Left ventricle myocardium inferior (tissue), 1 donor: ENCODE results near the gene TMEM63A. TPM values are rescaled to one million over a fixed set of nuclear protein-coding genes. Genes with fewer than 3 reads are reported as not detected.
"Not testable (repeated sequence)": the region's sequence is repeated elsewhere in the genome, so short reads cannot be mapped to it uniquely, and the experiment has no call there.

Experiments used
- DNase-seq: peaks from one replicate; pipeline ENCODE4 v3.0.0-alpha.2; 2020
- H3K27ac ChIP-seq: fragments of 200-600 bp; replicated peaks from 2 replicates; pipeline ENCODE4 v1.8.0; 2021
- H3K27me3 ChIP-seq: fragments of 200-600 bp; 2 replicates; pipeline ENCODE4 v1.8.0; 2021; ENCODE audit warnings: low read depth
- H3K36me3 ChIP-seq: fragments of 200-600 bp; 2 replicates; pipeline ENCODE4 v1.8.0; 2021
- H3K4me1 ChIP-seq: fragments of 200-600 bp; 2 replicates; pipeline ENCODE4 v1.8.0; 2021
- H3K4me3 ChIP-seq: fragments of 200-600 bp; 2 replicates; pipeline ENCODE4 v1.8.0; 2021; ENCODE audit warnings: mild to moderate bottlenecking, moderate library complexity
- H3K9me3 ChIP-seq: fragments of 200-600 bp; replicated peaks from 2 replicates; pipeline ENCODE4 v1.8.0; 2021
- CTCF ChIP-seq: fragments of 200-600 bp; IDR thresholded peaks from 2 replicates; pipeline ENCODE4 v1.8.0; 2021; ENCODE audit warnings: antibody characterized with exemption, mild to moderate bottlenecking, borderline replicate concordance
- intact Hi-C: fragments of 100-400 bp; cut with micrococcal nuclease; formaldehyde crosslinking; loops from one replicate; pipeline ENCODE4 v1.11.0; 2022
- long read RNA-seq: library from polyadenylated mRNA; unstranded; transcript quantifications from one replicate; pipeline ENCODE4 v2.0.0, GENCODE V29; 2021
- total RNA-seq: library from RNA; stranded (reverse); fragmentation: NEBNext Ultra II Directional; extraction: Animal tissue kit (Norgen Biotek cat#: 25700); gene quantifications from one replicate; pipeline ENCODE4 v1.2.1, GENCODE V29; 2021
- donor health status: DM: no; HTN: yes; CAD: no; lungs with severe emphysema.

Gene TMEM63A
- 30.4 TPM for total RNA-seq
- long read RNA-seq, full-length matches to known transcripts, result 4 of 28 reads
- long read RNA-seq, partial matches to known transcripts, result 15 of 28 reads
- long read RNA-seq, other reads (novel, unspliced or antisense), result 9 of 28 reads

- DNase-seq, result peak; percentile 96
- peak; percentile 66 for TF ChIP-seq CTCF
- Histone ChIP-seq H3K27me3 (no peaks in the 10 kb centered on the region), H3K27ac (peak within 1 kb of the TSS; percentile 94), H3K9me3 (no peaks in the 10 kb centered on the region), H3K4me3 (peak within 1 kb of the TSS; percentile 96), H3K36me3 (no peaks in the 10 kb centered on the region), H3K4me1 (peaks cover 66% of the 10 kb centered on the region)
- intact Hi-C loops, result no loop called here
Measured at GRCh38 chr1:225881959-225882693, at the start of gene TMEM63A. Gene TMEM63A, minus strand, starts transcription at chr1:225882380. Its CDS starts 4,800 bp downstream, at chr1:225877580.

DNA sequence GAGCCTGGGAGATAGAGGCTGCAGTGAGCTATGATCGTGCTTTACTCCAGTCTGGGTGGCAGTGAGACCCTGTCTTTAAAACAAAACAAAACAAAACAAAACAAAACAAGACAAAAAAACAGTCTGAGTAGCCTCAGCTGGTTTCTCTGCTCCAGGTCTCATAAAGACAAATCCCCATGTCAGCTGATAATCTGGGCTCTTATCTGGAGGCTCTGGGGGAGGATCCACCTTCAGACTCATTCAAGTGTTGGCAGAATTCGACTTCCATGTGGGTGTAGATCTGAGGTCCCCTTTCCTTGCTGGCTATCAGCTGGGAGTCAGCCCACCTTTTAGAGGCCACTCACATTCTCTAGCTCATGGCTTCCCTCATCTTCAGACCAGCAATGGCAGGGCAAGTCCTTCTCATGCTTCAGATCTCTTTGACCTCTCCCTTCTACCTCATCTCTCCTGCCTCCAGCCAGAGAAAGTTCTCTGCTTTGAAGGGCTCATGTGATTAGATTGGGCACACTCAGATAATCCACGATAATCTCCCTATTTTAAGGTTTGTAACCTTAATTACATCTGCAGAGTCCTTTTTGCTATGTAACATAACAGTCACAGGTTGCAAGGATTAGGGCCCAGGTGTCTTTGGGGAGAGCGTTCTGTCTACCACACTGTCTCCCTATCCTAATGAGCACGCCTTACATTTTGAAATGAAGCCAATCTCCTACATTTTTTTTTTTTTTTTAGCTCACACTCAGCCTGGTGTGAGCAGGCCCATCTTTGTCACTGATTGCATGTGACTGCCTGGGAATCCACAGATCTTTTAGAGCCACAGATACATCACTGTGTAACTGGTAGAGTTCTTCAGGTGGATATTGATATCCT lies 49.3 kb upstream of the TMEM63A start:
- H3K27ac ChIP-seq, result no peak overlapping the region
- H3K27me3 ChIP-seq, result no peaks in the 10 kb centered on the region
- intact Hi-C loops, result no loop called here
- H3K36me3 ChIP-seq, result no peaks in the 10 kb centered on the region
- TF ChIP-seq CTCF, result no peak
- DNase-seq, result no peak
- no peak overlapping the region for H3K4me3 ChIP-seq
- H3K4me1 ChIP-seq, result no peaks in the 10 kb centered on the region
- no peaks in the 10 kb centered on the region for H3K9me3 ChIP-seq

GRCh38 chr1:225930566-225930965 lies 48.4 kb upstream of the TMEM63A start:
- no peaks in the 10 kb centered on the region for H3K4me1 ChIP-seq
- H3K4me3 ChIP-seq, result no peak overlapping the region
- H3K27ac ChIP-seq, result no peak overlapping the region
- H3K36me3 ChIP-seq, result no peaks in the 10 kb centered on the region
- no peak for TF ChIP-seq CTCF
- intact Hi-C loops, result no loop called here
- no peaks in the 10 kb centered on the region for H3K27me3 ChIP-seq
- no peak for DNase-seq
- H3K9me3 ChIP-seq, result no peaks in the 10 kb centered on the region

GRCh38 chr1:225929462-225929861 lies 47.3 kb upstream of the TMEM63A start:
- H3K4me1 ChIP-seq, intact Hi-C loops, DNase-seq, H3K27ac ChIP-seq, H3K4me3 ChIP-seq, H3K9me3 ChIP-seq, H3K36me3 ChIP-seq, H3K27me3 ChIP-seq: not testable (repeated sequence)

- peaks cover 12% of the 10 kb centered on the region for H3K4me1 ChIP-seq
- no peaks in the 10 kb centered on the region for H3K27me3 ChIP-seq
- H3K36me3 ChIP-seq, result no peaks in the 10 kb centered on the region
- H3K27ac ChIP-seq, result no peak overlapping the region
- no peak overlapping the region for H3K4me3 ChIP-seq
- H3K9me3 ChIP-seq, result no peaks in the 10 kb centered on the region
- DNase-seq, result no peak
- intact Hi-C loops, result no loop called here
- no peak for TF ChIP-seq CTCF
Measured at GRCh38 chr1:225928186-225929175, 46.3 kb upstream of the TMEM63A start.
